Lung (tissue), 12 donors: Measurements from ENCODE around the gene SLC30A3. TPM values are rescaled to one million over a fixed set of nuclear protein-coding genes. Genes with fewer than 3 reads are reported as not detected.
"Not testable (repeated sequence)": the region's sequence is repeated elsewhere in the genome, so short reads cannot be mapped to it uniquely, and the experiment has no call there.

Experiments
- ATAC-seq: fragments of 200-7000 bp; cut with Tn5 transposase; one replicate; pipeline ENCODE4 v1.9.1; 2020; ENCODE audit warnings: moderate number of reproducible peaks; ENCODE audit not compliant: insufficient read depth, low FRiP score
- DNase-seq, 3 donors: peaks; one replicate each; pipeline ENCODE4 v3.0.0-alpha.2; 2013 to 2017
- H3K27ac ChIP-seq, 2 donors: one replicate each; pipeline ENCODE4 v1.5.1; 2013; ENCODE audit warnings: mild to moderate bottlenecking in 2 of 2, moderate library complexity in 2 of 2, control low read depth in 1 of 2, inconsistent platforms in 1 of 2, low read depth in 1 of 2, low read length in 1 of 2
- H3K27me3 ChIP-seq, 3 donors: one replicate each; pipeline ENCODE4 v1.5.1; 2013; ENCODE audit warnings: low read length in 2 of 3; ENCODE audit not compliant: control insufficient read depth in 3 of 3, insufficient read depth in 3 of 3
- H3K36me3 ChIP-seq, 4 donors: one replicate each; pipeline ENCODE4 v1.5.1; 2013; ENCODE audit warnings: low read length in 4 of 4, mild to moderate bottlenecking in 1 of 4, moderate library complexity in 1 of 4; ENCODE audit not compliant: control insufficient read depth in 4 of 4, insufficient read depth in 4 of 4
- H3K4me1 ChIP-seq, 5 donors: one replicate each; pipeline ENCODE4 v1.5.1; 2013; ENCODE audit warnings: low read length in 5 of 5, mild to moderate bottlenecking in 2 of 5, moderate library complexity in 1 of 5; ENCODE audit not compliant: control insufficient read depth in 5 of 5, insufficient read depth in 5 of 5
- H3K4me3 ChIP-seq: one replicate; pipeline ENCODE4 v1.5.1; 2013; ENCODE audit warnings: mild to moderate bottlenecking, control low read depth, moderate library complexity
- H3K9ac ChIP-seq, 2 donors: one replicate each; pipeline ENCODE4 v1.5.1; 2013; ENCODE audit warnings: low read length in 2 of 2, control low read depth in 1 of 2; ENCODE audit not compliant: insufficient read depth in 1 of 2
- H3K9me3 ChIP-seq, 4 donors: one replicate each; pipeline ENCODE4 v1.5.1; 2013; ENCODE audit warnings: low read length in 3 of 4, mild to moderate bottlenecking in 1 of 4, moderate library complexity in 1 of 4; ENCODE audit not compliant: control insufficient read depth in 4 of 4, insufficient read depth in 3 of 4
- CTCF ChIP-seq: IDR thresholded peaks from 2 replicates; pipeline ENCODE4 v1.5.1; 2012; ENCODE audit warnings: mild to moderate bottlenecking; ENCODE audit errors: control extremely low read depth, extremely low read depth
- WGBS, 2 donors: extraction: QIAGEN DNeasy Blood & Tissue Kit; methylation state at CpG; one replicate each; pipeline ENCODE4 v1.1.7; 2013; 5-methylcytosine and 5-hydroxymethylcytosine counted together
- polyA plus RNA-seq, 2 donors: library from polyadenylated mRNA; stranded (reverse); fragments of 200-250 nt; gene quantifications; one replicate each; pipeline ENCODE4 v1.2.1, GENCODE V29; 2013
- total RNA-seq, 2 donors: library from RNA; depleted of rRNA in 1 of 2; stranded (reverse); fragments of >200 nt in 1 of 2; gene quantifications; one replicate each; pipeline ENCODE4 v1.2.1, GENCODE V29; 2014 to 2021
- donor health status: control.
- donor health status: control.
- donor health status: Bipolar disorder and iron deficiency.
- donor health status: healthy.
- donor health status: DM: yes; HTN: yes; CAD: no.

SLC30A3 gene
- total and polyA plus RNA-seq, 4 donors: 0.11 to 0.77 (median 0.34) TPM

- TF ChIP-seq CTCF: no peak
Measured at GRCh38 chr2:27304488-27305240, 41.8 kb upstream of the SLC30A3 start.

GRCh38 chr2:27303093-27304025, 40.5 kb upstream of the SLC30A3 start:
- peak; percentile 45 to 73 (median 55) for DNase-seq
- ATAC-seq: peak; percentile 72
- Histone ChIP-seq H3K27ac (no peak overlapping the region), H3K9ac (no peak overlapping the region), H3K36me3 (peaks cover 0 to 1% (median 0%) of the 10 kb centered on the region in 4 donors), H3K9me3 (peaks cover 0 to 7% (median 0%) of the 10 kb centered on the region in 4 donors), H3K27me3 (peaks cover 0 to 36% (median 30%) of the 10 kb centered on the region in 3 donors), H3K4me3 (no peak overlapping the region), H3K4me1 (peaks cover 0 to 20% (median 0%) of the 10 kb centered on the region in 5 donors)
- TF ChIP-seq CTCF: peak; percentile 88
- WGBS, 2 donors: 20 to 27% methylated on average over 25 of the region's 25 CpGs

More at GRCh38 chr2:27304488-27305240, 41.8 kb upstream of the SLC30A3 start:
- H3K4me3 ChIP-seq: no peak overlapping the region
- H3K9me3 ChIP-seq: peaks cover 0 to 11% (median 0%) of the 10 kb centered on the region in 4 donors
- H3K27ac ChIP-seq: no peak overlapping the region
- peaks cover 0 to 44% (median 34%) of the 10 kb centered on the region in 3 donors for H3K27me3 ChIP-seq
- WGBS, 2 donors: 89 to 91% methylated on average over 13 of the region's 13 CpGs
- peaks cover 0 to 7% (median 1%) of the 10 kb centered on the region in 4 donors for H3K36me3 ChIP-seq
- no peak overlapping the region for H3K9ac ChIP-seq
- ATAC-seq (no peak), DNase-seq (no peak)
- peaks cover 0 to 20% (median 0%) of the 10 kb centered on the region in 5 donors for H3K4me1 ChIP-seq

- not testable (repeated sequence) for H3K36me3 ChIP-seq, ATAC-seq, H3K4me3 ChIP-seq, H3K4me1 ChIP-seq, H3K27ac ChIP-seq, H3K9ac ChIP-seq, H3K9me3 ChIP-seq, DNase-seq
- 93% methylated on average over 4 of the region's 4 CpGs for WGBS, 2 donors
- H3K27me3 ChIP-seq: peaks cover 0 to 13% (median 9%) of the 10 kb centered on the region in 3 donors
Measured at GRCh38 chr2:27300606-27301005, 37.8 kb upstream of the SLC30A3 start.
